NOMO-1 treated with DMSO at 0.1 percent for 48 hours (cell line): ENCODE data around the gene TMEM203.

Experiments used
- DNase-seq: peaks from one replicate; lab custom pipeline; 2025; ENCODE audit not compliant: unreplicated experiment; lab: John Stamatoyannopoulos, UW

TMEM203 gene

DNA sequence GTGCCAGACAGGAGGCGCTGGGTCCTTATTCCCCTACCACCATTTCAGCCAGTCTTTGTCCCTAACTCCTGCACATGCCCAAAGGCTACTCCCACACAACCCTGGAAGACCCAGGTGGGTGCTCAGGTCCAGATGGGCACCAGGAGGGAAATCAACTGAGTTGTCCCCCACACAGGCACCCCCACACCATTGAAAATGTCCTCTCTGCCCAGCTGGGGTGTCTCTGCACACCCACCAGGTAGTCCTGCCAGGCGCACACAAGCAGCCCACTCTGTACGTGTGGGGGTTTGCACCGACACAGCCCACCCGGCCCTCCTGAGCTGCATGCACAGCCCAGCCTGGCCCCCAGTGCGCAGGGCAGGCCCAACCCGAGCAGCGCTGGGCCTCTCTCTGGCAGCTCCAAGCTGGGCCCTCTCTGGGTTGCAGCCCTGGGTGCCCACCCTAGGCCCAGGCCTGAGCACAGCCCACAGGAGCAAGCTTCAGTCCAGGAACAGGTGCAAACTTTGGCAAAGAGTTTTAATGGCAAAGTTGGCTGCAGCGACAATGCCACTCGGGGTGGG lies 14.4 kb upstream of the TMEM203 start:
- DNase-seq = no peak

GRCh38 chr9:137218754-137219271 lies 13.4 kb upstream of the TMEM203 start:
- DNase-seq = no peak

DNA sequence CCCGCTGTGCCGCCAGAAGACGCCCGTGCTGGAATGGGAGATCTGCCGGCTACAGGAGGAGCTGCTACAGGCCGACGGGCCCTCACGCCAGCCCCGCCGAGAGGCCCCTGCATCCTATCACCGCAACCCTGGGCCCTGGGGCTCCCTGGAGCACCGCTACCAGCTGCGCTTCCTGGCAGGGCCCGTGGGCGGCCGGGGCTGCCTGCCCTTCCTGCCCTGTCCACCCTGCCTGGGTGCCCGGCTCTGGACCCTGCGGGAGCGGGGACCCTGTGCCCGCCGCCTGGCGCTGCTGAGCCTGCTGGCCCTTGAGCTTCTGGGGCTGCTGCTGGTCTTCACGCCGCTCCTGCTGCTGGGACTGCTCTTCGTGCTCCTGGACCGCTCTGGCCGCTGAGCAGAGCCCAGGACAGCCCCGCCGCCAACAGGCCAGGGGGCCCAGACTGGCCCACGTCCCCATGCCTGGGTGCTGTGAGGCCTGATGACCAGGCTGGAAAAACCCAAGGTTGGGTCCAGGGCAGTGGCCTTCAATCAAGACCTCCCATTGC lies 12.8 kb upstream of the TMEM203 start:
- DNase-seq = no peak

DNA sequence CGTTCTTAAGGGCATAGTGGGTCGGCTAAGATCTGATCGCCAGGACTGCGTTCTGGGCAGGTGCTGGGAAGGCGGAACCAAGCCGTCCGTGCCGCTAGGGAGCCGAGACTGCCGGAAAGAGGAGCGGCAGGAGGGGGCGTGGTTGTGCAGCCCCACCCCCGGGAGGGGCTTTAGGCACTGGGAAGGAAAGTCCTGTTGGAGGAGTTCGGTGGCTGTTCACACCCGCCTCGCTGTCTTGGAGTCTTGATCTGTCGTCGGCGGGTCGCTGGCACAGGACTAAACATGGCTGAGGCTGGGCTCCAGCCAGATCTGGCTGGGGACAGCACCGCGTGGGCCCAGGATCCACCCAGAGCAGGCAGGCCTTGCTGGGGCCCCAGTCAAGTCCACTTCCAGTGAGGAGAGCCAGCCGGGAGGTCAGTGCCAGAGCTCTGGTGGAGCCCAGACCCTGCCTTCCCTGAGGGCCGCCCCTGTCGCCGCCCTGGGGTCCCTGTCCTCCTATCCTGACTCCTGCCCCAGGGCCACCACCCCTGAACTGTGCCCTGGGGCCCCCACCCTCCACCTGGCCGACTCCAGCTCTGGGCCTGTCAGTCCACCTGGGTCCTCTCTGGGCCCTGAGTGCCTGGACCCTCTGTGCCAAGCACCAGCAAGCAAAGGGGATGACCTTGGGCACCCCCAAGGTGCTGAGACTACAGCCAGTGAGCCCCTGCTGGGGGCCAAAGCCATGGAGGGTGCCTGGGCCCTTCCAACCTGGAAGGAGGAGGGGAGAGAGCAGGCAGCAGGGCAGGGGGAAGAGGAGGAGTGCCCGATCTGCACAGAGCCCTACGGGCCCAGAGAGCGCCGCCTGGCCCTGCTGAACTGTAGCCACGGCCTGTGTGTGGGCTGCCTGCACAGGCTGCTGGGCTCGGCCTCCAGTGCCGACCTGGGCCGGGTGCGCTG lies 12.1 kb upstream of the TMEM203 start:
- DNase-seq = no peak

GRCh38 chr9:137216188-137216965 lies 10.9 kb upstream of the TMEM203 start:
- DNase-seq = no peak

- DNase-seq = no peak
Observed at GRCh38 chr9:137215196-137215986, 9.9 kb upstream of the TMEM203 start.

DNA sequence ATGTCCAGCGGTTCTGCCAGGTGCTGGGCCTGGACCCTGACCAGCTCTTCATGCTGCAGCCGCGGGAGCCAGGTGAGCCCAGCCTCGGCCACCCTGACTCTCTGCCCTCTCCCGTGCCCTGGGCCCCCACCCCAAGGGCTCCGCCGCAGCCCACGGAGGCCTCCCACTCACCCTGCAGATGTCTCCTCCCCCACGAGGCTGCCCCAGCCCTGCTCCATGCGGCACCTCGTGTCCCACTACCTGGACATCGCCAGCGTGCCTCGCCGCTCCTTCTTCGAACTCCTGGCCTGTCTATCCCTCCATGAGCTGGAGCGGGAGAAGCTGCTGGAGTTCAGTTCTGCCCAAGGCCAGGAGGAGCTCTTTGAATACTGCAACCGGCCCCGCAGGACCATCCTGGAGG lies 9.2 kb upstream of the TMEM203 start:
- DNase-seq = no peak

GRCh38 chr9:137213160-137214060 lies 8.0 kb upstream of the TMEM203 start:
- no peak for DNase-seq

DNA sequence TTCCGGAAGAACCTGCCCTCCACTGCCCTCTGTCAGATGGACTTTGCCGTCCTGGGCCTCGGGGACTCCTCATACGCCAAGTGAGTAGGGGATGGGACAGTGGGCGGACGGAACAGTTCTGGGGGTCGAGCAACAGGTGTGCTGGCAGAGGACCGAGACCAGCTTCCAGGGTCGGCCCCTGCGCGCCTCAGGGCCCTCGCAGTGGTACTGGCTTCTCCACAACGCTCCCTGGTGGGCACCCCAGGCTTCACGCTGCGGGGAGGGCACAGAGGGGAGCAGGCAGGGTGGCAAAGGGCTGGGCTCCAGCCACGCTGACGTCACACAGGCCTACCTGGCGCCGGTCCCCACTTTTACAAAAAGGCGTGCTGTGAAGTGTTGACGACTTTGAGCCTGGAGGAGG lies 7.1 kb upstream of the TMEM203 start:
- no peak for DNase-seq

DNA sequence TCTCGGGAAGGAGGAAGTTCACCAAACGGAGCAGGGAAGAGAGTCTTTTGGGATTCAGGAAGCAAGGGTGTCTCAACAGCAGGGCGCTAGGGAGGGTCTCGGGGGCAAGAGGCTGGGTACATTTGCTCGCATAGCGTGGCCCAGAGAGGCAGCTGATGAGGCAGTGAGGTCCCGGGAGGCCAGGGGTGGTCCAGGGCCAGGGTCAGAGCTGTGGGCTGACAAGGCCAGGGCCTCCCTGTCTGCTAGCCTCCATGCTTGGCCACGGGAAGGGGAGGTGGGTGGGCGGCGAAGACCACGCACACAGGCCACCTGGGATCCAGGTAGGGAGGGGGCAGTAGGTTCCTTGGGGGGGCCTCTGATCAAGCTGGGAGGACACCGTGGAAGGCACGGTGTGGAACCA lies 6.1 kb upstream of the TMEM203 start:
- DNase-seq = no peak

- DNase-seq = no peak
Observed at GRCh38 chr9:137206602-137207001, 1.2 kb upstream of the TMEM203 start.

GRCh38 chr9:137204731-137205125 lies 720 bp downstream of the TMEM203 start:
- DNase-seq = no peak

DNA sequence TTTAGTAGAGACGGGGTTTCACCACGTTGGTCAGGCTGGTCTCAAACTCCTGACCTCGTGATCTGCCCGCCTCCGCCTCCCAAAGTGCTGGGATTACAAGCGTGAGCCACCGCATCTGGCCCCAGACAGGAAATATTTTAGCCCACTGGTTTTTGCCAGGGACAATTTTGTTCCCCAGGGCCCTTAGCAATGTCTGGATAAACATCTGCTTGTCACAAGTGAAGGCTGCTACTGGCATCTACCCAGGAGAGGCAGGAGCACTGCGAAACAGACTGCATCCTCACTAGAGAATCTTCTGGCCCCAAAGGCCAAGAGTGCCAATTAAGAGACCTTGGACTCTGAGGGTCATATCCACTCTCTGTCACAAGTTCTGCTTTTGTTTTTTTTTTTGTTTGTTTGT lies 2.5 kb downstream of the TMEM203 start:
- DNase-seq = no peak

DNA sequence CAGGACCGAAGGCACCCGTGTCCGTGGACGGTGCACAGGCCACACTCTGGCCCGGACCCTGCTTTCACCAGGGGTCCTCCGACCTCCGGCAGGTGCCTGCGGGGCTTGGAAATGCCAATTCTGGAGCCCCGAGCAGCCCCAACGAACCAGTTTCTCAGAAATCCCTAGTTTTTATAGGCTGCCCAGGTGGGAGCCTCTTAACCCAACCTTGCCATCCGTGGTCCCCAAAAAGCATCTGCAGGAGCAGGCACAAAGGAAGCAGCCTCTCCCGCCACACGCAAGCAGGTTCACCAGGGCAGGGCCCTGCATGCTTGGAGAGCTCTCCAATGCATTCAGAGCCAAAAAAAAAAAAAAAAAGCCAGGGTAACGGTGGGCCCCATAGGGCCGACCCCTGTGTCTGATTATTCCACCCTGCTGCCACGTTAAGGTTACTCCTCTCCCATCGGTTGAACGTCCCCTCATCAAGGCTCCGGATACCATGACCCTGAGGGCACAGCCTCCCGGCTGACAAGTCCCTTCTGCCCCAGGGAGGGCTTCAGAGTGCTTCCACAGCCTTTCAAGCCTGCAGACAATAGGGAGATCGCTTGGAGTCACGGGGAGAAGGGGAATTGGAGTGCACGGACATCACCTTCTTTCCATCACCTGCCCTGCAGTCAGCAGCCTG lies 4.1 kb downstream of the TMEM203 start:
- no peak for DNase-seq

DNA sequence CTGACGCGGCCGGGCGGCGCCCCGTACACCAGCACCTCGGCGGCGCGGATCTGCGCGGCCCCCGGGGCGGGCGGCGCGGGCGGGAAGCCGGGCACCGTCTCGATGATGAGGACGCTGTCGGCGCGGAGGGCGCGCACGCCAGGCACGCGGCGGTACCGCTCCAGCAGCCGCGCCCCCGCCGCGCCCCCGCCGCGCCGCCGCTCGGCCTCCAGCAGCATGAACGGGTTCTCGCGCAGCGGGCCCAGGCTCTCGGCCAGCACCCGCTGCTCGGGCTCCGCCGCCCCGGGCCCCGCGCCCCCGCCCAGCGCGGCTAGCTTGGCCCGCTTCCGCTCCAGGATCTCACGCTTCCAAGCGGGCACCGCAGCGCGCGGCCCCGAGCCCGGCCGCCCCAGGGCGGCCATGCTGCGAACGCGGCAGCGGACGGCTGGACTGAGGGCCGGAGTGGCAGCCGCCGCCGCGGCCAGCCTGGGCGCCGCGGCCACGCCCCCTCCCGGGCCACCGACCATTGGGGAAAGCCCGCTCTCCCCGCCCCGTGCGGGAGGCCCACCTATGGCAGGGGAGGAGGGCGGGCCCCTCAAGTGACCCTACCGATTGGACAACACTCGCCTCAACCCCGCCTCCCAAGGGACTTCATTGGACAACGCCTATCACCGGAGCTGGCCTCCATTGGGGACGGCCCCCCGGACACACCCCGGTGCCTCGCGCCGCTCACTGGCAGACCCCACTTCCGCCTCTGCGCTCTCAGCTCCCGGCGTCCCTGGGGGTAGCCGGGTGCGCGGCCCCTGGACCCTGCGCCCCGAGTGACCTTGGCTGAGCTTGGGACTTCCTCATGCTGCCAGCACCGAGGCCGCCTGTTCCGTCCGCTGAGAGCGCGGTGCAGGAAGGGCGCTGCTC lies 4.9 kb downstream of the TMEM203 start, which contains the start of gene TPRN:
TPRN (minus strand) TSS at position 431 of the 894 bp plus-strand sequence; CDS start at position 401, 30 bp downstream.
- peak; percentile 100 for DNase-seq

- no peak for DNase-seq
Observed at GRCh38 chr9:137199411-137200121, 5.9 kb downstream of the TMEM203 start.

DNA sequence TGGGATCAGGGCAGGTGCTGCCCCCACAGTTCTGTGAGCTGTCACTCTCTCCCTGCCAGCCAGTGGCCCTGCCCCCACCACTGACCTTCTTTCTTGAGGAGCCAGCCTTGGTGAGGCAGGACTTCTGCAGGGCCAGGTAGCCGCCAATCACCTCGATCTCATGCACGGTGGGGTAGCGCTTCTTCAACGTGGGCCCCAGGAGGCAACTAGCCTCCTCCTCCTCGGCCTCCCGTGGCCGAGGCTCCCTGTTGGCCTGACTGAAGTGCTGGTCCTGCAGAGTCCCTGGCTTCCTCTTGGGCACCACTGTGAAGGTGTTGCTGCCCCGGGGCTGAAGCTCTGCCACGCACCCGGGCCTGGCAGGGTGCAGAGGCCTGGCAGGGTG lies 6.6 kb downstream of the TMEM203 start:
- DNase-seq = no peak
